Fibroblast of the aortic adventitia (primary cell): ENCODE measurements around the gene PNRC1. TPM values are rescaled to one million over a fixed set of nuclear protein-coding genes. Genes with fewer than 3 reads are reported as not detected.
A peak's percentile ranks its signal among the peaks of the same experiment; 100 is the strongest.

Experiments used
- DNase-seq: peaks from one replicate; pipeline ENCODE4 v3.0.0-alpha.2; 2010; ENCODE audit warnings: low read depth
- H3K4me3 ChIP-seq: 2 replicates; pipeline ENCODE4 v1.5.1; 2011; ENCODE audit warnings: low read depth, mild to moderate bottlenecking, control low read depth, low read length, moderate library complexity
- total RNA-seq: library from RNA; depleted of rRNA; stranded (reverse); fragments of >200 nt; gene quantifications from 2 replicates; pipeline ENCODE4 v1.2.3, GENCODE V29; 2012; ENCODE audit warnings: low replicate concordance
- TF ChIP-seq, protein P1 (sequence below): IDR thresholded peaks from 2 replicates; pipeline ENCODE4 v1.5.1; 2011; ENCODE audit warnings: mild to moderate bottlenecking, low read length, control low read depth, inconsistent platforms; ENCODE audit not compliant: insufficient read depth

PNRC1 gene
- total RNA-seq, 1 donor: 92.3 TPM

DNA sequence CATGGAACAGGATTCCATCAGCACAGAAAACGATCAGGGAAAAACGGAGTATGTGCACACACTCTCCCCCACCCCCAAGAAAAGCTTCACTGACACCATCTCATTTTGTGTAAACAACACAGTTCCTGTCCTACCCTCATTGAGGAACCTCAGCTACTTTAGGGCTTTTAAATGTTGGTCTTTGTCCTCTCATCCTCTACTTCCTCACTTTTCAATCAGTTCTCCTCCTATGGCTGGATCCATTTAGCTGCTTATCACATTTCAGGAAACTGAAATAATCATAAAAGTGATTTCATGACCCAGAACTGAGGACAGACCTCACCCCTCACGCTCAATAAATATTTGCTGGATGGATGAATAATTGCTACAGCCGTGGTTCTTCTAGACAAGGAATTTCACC lies 33.1 kb upstream of the PNRC1 start:
- no peak overlapping the region for H3K4me3 ChIP-seq
- DNase-seq: no peak
- TF ChIP-seq, protein P1, sequence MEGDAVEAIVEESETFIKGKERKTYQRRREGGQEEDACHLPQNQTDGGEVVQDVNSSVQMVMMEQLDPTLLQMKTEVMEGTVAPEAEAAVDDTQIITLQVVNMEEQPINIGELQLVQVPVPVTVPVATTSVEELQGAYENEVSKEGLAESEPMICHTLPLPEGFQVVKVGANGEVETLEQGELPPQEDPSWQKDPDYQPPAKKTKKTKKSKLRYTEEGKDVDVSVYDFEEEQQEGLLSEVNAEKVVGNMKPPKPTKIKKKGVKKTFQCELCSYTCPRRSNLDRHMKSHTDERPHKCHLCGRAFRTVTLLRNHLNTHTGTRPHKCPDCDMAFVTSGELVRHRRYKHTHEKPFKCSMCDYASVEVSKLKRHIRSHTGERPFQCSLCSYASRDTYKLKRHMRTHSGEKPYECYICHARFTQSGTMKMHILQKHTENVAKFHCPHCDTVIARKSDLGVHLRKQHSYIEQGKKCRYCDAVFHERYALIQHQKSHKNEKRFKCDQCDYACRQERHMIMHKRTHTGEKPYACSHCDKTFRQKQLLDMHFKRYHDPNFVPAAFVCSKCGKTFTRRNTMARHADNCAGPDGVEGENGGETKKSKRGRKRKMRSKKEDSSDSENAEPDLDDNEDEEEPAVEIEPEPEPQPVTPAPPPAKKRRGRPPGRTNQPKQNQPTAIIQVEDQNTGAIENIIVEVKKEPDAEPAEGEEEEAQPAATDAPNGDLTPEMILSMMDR: no peak

DNA sequence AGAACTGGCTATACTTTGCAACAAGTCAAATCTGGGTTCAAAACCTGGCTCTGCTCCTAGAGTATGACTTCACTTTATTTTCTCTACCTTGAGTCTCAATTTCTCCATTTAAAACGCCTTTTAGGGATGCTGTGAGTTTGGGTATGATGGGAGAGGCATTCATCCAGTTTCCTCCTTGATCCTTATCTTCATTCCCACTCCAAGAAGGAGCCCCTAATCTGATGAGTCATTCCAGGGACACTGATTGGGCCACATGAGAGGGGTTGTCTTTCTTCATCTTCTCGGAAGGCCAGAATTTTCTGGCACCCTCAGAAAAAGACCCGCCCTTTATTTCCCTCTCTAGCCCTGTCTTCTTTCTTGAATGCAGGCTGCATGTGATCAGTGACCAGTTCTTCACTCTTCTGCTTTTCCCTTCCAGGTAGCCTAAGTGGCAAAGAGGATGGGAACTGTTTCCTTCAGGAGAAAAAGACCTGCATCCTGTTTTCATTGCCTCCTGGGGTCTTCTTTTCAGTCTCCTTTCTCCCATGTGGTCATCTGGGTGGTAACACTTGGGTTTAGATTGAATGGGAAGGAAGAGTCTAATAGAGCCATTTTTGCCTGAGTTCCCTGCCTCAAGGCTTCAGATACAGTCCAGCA lies 32.1 kb upstream of the PNRC1 start:
- H3K4me3 ChIP-seq: no peak overlapping the region
- peak; percentile 89 for DNase-seq
- TF ChIP-seq, protein P1: no peak

DNA sequence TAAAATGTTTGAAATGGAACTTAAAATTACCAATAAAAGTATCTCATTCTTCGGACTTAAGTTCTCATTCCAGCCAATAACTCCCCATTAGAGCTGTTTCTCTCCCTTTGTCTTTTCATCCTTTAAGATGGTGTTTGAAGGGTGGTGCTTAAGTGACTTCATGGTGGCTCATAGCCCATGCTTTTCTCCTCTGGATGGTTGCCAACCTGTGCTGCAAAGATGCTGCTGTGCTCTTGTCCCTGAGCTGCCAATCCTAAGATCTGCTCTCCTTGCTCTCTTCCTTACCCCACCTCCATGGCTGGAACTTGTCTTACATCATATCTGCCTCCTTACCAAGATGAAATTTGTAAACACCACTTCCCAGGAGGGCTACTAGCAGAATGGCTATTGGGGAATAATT lies 31.6 kb upstream of the PNRC1 start:
- DNase-seq: peak; percentile 81
- no peak overlapping the region for H3K4me3 ChIP-seq
- TF ChIP-seq, protein P1: no peak

DNA sequence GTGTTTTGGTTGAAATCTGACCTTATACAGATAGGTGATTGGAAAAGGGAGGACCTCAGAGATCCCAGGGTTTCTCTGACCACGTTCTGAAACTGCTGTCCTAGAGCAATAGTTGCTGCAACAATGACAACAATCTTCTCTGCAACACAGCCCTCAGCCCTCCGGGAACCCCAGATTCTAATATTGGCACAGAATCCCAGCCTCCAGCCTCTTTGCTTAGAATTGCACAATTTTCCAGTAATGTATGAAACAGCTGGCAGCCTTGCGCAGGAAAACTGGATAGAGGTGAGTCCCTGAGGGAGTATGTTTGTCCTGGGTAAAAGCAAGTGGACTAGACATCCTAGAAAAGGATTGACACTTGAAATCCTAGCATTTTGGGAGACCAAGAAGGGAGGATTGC lies 30.4 kb upstream of the PNRC1 start:
- peak; percentile 95 for DNase-seq
- TF ChIP-seq, protein P1: no peak
- H3K4me3 ChIP-seq: no peak overlapping the region

DNA sequence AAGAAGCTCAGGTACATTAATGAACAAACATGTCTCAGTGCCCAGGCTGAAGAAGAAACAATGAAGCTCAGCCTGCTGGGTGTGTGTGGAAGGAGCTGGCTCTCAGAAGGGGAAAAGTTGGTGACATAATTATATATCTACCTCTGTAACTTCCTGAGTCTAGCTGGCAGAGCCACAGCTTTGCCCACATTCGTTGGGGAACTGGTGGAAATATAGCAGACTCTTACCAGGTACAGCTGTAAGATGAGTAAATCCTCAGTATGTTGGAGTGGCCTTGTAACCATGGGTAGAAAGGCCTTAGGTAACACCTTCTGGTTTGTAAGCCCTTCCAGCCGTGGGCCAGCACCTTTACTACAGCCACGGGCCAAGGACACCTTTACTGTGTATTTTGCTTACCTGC lies 29.9 kb upstream of the PNRC1 start:
- DNase-seq: no peak
- no peak overlapping the region for H3K4me3 ChIP-seq
- TF ChIP-seq, protein P1: no peak

DNA sequence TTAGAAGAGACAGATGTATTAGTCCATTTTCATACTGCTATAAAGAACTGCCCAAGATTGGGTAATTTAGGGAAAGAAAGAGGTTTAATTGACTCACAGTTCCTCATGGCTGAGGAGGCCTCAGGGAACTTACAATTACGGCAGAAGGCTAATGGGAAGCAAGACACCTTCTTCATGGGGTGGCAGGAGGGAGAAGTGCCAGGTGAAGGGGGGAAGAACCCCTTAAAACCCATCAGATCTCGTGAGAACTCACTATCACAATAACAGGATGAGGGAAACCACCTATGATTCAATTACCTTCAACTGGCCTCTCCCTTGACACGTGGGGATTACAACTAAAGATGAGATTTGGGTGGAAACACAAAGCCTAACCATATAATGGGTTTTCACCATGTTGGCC lies 28.9 kb upstream of the PNRC1 start:
- no peak for DNase-seq
- TF ChIP-seq, protein P1: no peak
- H3K4me3 ChIP-seq: no peak overlapping the region

DNA sequence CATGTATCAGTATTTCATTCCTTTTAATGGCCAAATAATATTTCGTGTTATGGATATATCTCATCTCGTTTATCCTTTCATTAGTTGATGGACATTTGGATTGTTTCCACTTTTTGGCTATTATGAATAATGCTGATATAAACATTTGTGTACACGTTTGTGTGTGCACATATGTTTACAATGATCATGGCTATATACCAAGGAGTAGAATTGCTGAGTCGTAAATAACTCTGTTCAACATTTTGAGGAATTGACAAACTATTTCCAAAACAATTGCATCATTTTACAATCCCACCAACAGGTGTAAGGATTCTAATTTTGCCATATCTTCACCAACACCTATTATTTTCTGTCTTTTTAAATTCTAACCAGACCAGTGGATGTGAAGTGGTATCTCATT lies 26.3 kb upstream of the PNRC1 start:
- H3K4me3 ChIP-seq: no peak overlapping the region
- TF ChIP-seq, protein P1: no peak
- DNase-seq: no peak
